RWPE2 (cell line): ENCODE data around the gene ARFIP2.

Experiments used
- ATAC-seq: fragments of 200-7000 bp; cut with Tn5 transposase; 3 replicates; pipeline ENCODE4 v1.9.1; 2021; ENCODE audit warnings: low read depth
- DNase-seq: peaks from one replicate; pipeline ENCODE4 v3.0.0-alpha.2; 2020; ENCODE audit warnings: low spot score
- H3K27ac ChIP-seq: fragments of 450-650 bp; 2 replicates; pipeline ENCODE4 v1.5.1; 2017; ENCODE audit warnings: mild to moderate bottlenecking; ENCODE audit not compliant: poor library complexity, severe bottlenecking
- H3K27me3 ChIP-seq: fragments of 250-450 bp; sonication (Bioruptor Pico); 2 replicates; pipeline ENCODE4 v1.5.1; 2021; ENCODE audit warnings: mild to moderate bottlenecking, moderate library complexity; ENCODE audit not compliant: insufficient read depth, poor library complexity, severe bottlenecking
- H3K36me3 ChIP-seq: fragments of 250-450 bp; sonication (Bioruptor Pico); 2 replicates; pipeline ENCODE4 v1.5.1; 2020; ENCODE audit warnings: low read depth, mild to moderate bottlenecking, moderate library complexity
- H3K4me1 ChIP-seq: fragments of 250-450 bp; sonication (Bioruptor Pico); 2 replicates; pipeline ENCODE4 v1.5.1; 2021; ENCODE audit warnings: mild to moderate bottlenecking, moderate library complexity; ENCODE audit not compliant: insufficient read depth, poor library complexity, severe bottlenecking
- H3K4me3 ChIP-seq: fragments of 250-450 bp; sonication (Bioruptor Pico); 2 replicates; pipeline ENCODE4 v1.5.1; 2021; ENCODE audit warnings: mild to moderate bottlenecking, moderate library complexity; ENCODE audit not compliant: severe bottlenecking
- H3K9me3 ChIP-seq: fragments of 250-450 bp; sonication (Bioruptor Pico); 2 replicates; pipeline ENCODE4 v1.5.1; 2021; ENCODE audit warnings: mild to moderate bottlenecking, moderate library complexity; ENCODE audit not compliant: severe bottlenecking
- TF ChIP-seq, protein P1 (sequence below): fragments of 450-650 bp; IDR thresholded peaks from one replicate; pipeline ENCODE4 v1.5.1; 2017; ENCODE audit warnings: mild to moderate bottlenecking, moderate library complexity; ENCODE audit not compliant: poor library complexity, severe bottlenecking

The ARFIP2 gene

DNA sequence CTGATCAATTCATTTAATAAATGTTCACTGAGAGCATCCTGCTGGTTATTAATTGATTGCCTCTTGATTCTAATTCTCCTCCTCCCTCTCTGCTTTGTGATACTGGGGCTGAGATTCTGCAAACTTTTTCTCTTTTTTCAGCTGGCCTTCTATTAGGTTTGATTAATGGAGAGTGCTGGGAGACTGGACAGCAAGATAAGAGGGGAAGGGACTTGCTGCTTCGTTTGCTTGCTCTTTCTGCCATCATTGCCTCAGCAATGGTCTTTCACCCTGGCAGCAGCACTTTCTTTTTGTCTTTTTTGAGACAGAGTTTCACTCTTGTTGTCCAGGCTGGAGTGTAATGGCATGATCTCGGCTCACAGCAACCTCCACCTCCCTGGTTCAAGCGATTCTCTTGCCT, 23.0 kb upstream of the ARFIP2 start:
- Histone ChIP-seq H3K27me3 (no peaks in the 10 kb centered on the region), H3K9me3 (no peaks in the 10 kb centered on the region)

DNA sequence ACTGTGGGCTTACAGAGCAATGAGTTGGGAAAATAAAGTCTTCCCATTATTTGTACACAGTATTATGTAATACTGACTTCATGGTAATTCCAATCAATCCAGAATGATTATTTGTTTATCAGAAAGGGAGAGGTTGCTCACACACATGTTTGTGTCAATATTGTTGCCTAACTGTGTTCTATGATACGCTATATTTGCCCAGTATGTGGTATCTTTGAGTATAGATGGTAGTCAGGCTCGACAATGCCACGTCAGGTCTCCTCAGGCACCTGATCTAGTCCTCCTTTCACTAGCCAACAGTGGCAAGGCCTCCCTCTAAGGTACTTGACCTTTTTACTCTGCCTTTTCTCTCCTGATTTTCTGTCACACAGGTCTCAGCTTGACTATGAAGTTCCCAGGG, 21.3 kb upstream of the ARFIP2 start:
- ATAC-seq (no peak), DNase-seq (no peak)
- Histone ChIP-seq H3K36me3 (peaks cover 41% of the 10 kb centered on the region), H3K27ac (no peak overlapping the region), H3K9me3 (no peaks in the 10 kb centered on the region), H3K4me3 (no peak overlapping the region), H3K27me3 (no peaks in the 10 kb centered on the region), H3K4me1 (no peaks in the 10 kb centered on the region)
- TF ChIP-seq, protein P1, sequence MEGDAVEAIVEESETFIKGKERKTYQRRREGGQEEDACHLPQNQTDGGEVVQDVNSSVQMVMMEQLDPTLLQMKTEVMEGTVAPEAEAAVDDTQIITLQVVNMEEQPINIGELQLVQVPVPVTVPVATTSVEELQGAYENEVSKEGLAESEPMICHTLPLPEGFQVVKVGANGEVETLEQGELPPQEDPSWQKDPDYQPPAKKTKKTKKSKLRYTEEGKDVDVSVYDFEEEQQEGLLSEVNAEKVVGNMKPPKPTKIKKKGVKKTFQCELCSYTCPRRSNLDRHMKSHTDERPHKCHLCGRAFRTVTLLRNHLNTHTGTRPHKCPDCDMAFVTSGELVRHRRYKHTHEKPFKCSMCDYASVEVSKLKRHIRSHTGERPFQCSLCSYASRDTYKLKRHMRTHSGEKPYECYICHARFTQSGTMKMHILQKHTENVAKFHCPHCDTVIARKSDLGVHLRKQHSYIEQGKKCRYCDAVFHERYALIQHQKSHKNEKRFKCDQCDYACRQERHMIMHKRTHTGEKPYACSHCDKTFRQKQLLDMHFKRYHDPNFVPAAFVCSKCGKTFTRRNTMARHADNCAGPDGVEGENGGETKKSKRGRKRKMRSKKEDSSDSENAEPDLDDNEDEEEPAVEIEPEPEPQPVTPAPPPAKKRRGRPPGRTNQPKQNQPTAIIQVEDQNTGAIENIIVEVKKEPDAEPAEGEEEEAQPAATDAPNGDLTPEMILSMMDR: no peak

More for the DNA sequence above, 23.0 kb upstream of the ARFIP2 start:
- H3K4me1 ChIP-seq: no peaks in the 10 kb centered on the region
- H3K27ac ChIP-seq: no peak overlapping the region
- peaks cover 38% of the 10 kb centered on the region for H3K36me3 ChIP-seq
- DNase-seq (no peak), ATAC-seq (no peak)
- TF ChIP-seq, protein P1: no peak
- H3K4me3 ChIP-seq: no peak overlapping the region

DNA sequence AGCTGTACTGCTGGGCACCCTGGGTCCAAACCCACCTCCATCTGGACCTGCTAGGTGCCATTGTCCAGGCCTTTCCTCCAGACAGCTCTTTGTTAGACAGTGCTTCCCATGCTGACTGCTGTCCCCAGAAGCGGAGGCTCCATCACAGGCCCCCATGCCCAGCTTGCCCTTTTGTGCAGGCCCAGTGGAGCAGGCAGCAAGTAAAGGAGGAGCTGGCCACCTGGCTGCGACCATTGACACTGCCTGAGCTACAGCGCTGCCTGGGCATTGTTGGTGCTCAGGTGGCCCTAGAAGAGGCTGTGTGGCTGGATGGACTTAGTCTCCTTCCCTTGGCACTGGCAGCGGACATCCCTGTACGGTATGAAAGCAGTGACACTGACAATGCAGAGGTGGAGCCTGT, 17.4 kb upstream of the ARFIP2 start:
- no peak for ATAC-seq
- H3K27me3 ChIP-seq: no peaks in the 10 kb centered on the region
- no peak for DNase-seq
- H3K9me3 ChIP-seq: no peaks in the 10 kb centered on the region
- no peak overlapping the region for H3K27ac ChIP-seq
- no peak overlapping the region for H3K4me3 ChIP-seq
- H3K36me3 ChIP-seq: peaks cover 47% of the 10 kb centered on the region
- no peaks in the 10 kb centered on the region for H3K4me1 ChIP-seq
- TF ChIP-seq, protein P1: no peak

DNA sequence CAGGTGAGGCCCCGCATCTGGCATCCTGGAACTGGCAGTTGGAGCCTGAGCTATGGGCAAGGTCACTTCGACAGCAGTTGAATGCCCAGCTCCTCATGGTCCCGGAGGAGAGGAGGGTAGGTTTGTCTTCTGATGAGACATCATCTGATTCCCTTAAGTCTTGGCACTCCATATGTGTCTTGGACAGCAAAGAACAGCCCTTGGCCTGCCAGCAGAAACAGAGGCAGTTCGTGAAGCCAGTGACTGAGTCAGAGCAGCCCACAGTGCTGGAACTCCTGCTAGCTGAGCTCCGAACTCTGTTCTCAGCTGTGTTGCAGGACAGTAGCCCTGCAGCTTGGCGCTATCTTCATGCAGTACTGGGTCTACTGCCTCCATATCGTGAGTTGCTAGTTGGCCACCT, 17.0 kb upstream of the ARFIP2 start:
- DNase-seq: no peak
- H3K27ac ChIP-seq: no peak overlapping the region
- TF ChIP-seq, protein P1: no peak
- H3K4me1 ChIP-seq: no peaks in the 10 kb centered on the region
- H3K4me3 ChIP-seq: no peak overlapping the region
- H3K36me3 ChIP-seq: peaks cover 47% of the 10 kb centered on the region
- no peak for ATAC-seq
- no peaks in the 10 kb centered on the region for H3K9me3 ChIP-seq
- no peaks in the 10 kb centered on the region for H3K27me3 ChIP-seq

DNA sequence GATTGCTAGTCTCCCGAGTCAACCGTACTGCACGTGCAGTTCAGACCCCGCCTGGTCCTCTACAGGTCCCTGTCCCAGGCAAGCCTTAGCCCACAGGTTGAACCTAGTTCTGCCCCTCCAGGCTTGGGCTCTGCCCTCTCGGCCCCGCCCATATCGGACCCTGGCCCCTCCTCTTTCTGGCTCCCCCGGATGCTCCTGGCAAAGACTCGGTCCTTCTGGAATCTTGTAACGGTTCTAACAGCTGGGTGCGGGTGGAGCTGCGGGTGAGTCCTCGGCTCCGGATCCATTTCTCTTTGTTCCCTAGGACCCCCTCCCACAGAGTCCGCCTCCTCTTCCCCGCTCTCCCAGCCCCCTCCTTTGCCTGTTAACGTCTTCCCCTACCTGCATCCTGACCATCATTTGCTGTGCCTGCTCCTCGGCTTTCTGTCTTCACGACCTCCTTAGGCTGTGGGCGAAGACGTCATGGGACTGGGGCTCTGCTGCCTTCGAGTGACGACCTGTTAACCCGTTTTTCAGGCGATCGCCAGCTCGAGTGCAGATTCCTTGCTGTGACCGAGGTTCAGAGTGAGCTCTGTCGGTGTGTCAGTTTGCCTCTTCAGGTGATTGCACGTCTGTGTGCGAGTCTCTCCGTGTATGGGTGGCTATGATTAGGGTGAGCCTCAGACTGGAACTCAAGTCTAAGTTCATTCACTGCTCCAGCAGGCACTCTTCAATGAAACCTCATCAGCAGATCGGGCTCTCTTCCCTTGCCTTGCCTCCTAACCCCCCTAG, 16.1 kb upstream of the ARFIP2 start, which contains the start of gene DNHD1:
DNHD1 (plus strand) TSS at position 212 of the 771 bp plus-strand sequence. CDS start 936 bp downstream, outside the sequence.
- Histone ChIP-seq H3K4me3 (no peak within 1 kb of the TSS), H3K36me3 (peaks cover 50% of the 10 kb centered on the region), H3K4me1 (no peaks in the 10 kb centered on the region), H3K27ac (no peak within 1 kb of the TSS), H3K27me3 (no peaks in the 10 kb centered on the region), H3K9me3 (no peaks in the 10 kb centered on the region)
- ATAC-seq: no peak
- DNase-seq: no peak
- TF ChIP-seq, protein P1: no peak
